Thyroid gland (tissue), 4 donors: ENCODE data around the gene SMYD1.

Experiments
- POLR2A ChIP-seq, 2 donors: fragments of 450-650 bp; IDR thresholded peaks; one replicate each; pipeline ENCODE4 v1.6.1; 2017; ENCODE audit warnings: antibody characterized with exemption in 2 of 2, mild to moderate bottlenecking in 2 of 2, moderate library complexity in 1 of 2
- TF ChIP-seq, protein P1 (sequence below), 6 experiments: fragments of 200-600 bp in 3 of 6; fragments of 450-650 bp in 3 of 6; sonication (generic) in 3 of 6; IDR thresholded peaks; one replicate each; pipeline ENCODE4 v1.5.1; 2016 to 2019; ENCODE audit warnings: antibody characterized with exemption in 6 of 6, mild to moderate bottlenecking in 2 of 6, inconsistent platforms in 1 of 6, moderate library complexity in 1 of 6

DNA sequence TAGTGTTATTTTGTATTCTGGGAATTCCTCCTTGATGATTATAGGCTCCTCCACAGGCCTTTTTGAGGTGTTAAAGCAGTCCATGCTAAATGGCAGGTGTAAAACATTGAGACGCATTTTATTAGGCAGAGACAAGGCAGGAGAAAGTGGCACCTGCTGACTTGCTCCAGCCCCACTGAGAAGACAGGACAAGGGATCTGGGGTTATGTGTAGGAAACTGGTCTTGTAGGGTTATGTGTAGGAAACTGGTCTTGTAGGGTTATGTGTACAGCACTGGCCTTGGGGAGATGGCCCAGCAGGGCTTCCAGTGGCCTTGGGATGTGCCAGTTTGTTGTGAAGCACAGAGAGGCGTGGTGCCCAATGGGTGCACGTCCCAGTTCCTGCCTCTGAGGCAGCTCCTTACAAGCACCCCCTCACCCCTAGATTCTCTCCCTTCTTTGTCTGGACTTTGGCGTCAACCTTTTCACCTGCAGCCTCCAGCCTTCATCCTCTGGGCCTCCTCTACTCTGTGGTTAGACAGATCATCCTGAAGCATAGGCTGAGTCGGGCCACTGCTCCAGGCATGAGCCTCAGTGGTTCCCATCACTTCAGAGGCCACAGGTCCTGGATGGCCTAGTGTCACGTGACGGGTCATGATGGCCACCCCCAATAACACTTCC lies 61.2 kb downstream of the SMYD1 start:
- TF ChIP-seq, protein P1, sequence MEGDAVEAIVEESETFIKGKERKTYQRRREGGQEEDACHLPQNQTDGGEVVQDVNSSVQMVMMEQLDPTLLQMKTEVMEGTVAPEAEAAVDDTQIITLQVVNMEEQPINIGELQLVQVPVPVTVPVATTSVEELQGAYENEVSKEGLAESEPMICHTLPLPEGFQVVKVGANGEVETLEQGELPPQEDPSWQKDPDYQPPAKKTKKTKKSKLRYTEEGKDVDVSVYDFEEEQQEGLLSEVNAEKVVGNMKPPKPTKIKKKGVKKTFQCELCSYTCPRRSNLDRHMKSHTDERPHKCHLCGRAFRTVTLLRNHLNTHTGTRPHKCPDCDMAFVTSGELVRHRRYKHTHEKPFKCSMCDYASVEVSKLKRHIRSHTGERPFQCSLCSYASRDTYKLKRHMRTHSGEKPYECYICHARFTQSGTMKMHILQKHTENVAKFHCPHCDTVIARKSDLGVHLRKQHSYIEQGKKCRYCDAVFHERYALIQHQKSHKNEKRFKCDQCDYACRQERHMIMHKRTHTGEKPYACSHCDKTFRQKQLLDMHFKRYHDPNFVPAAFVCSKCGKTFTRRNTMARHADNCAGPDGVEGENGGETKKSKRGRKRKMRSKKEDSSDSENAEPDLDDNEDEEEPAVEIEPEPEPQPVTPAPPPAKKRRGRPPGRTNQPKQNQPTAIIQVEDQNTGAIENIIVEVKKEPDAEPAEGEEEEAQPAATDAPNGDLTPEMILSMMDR (IDR thresholded peaks at IDR 0.05), result no peak
- no peak for TF ChIP-seq POLR2A (IDR thresholded peaks at IDR 0.05)
